ENCODE measurements around the gene EHMT1.
"Not testable (repeated sequence)": the region's sequence is repeated elsewhere in the genome, so short reads cannot be mapped to it uniquely, and the experiment has no call there.

Gene EHMT1

DNA sequence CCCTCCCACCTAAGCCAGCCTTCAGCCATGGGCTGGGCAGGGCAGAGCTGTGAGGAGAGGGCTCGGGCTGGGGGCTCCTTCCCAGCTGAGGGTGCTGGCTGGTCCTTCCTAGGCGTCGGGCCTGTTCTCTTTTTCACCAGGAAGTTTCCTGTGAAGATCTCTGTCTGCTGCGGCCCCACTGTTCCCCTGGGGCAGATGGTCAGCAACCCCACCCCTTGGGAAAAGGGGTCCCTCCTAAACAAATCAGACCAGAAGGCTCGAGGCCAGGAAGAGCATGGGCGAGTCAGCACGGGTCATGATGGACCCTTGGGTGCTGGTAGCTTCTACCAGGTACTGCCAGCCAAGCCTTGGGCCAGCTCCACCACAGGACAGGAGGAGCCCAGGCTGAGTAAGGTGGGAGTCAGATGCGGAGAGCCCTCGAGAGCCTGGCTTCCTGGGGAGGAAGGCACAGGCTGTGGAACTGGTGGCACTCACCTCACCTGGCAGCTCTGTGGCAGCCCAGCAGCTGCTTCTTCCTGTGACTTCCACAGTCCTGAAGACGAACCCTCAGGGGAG lies 262.2 kb downstream of the EHMT1 start:
- Histone ChIP-seq H3K4me1 (ENCODE audit: control insufficient read depth, insufficient read depth, low read length) (no peaks in the 10 kb centered on the region), H3K9ac (ENCODE audit: low read depth, low read length) (no peak overlapping the region), H3K9me3 (ENCODE audit: control insufficient read depth, insufficient read depth, low read length) (no peaks in the 10 kb centered on the region), H3K36me3 (ENCODE audit: control insufficient read depth, insufficient read depth, low read length) (peaks cover 33% of the 10 kb centered on the region), H3K27me3 (ENCODE audit: control insufficient read depth, insufficient read depth, low read length) (peaks cover 11% of the 10 kb centered on the region), H3K27ac (ENCODE audit: low read depth, low read length) (no peak overlapping the region), H3K4me3 (ENCODE audit: low read depth, low read length) (no peak overlapping the region)

DNA sequence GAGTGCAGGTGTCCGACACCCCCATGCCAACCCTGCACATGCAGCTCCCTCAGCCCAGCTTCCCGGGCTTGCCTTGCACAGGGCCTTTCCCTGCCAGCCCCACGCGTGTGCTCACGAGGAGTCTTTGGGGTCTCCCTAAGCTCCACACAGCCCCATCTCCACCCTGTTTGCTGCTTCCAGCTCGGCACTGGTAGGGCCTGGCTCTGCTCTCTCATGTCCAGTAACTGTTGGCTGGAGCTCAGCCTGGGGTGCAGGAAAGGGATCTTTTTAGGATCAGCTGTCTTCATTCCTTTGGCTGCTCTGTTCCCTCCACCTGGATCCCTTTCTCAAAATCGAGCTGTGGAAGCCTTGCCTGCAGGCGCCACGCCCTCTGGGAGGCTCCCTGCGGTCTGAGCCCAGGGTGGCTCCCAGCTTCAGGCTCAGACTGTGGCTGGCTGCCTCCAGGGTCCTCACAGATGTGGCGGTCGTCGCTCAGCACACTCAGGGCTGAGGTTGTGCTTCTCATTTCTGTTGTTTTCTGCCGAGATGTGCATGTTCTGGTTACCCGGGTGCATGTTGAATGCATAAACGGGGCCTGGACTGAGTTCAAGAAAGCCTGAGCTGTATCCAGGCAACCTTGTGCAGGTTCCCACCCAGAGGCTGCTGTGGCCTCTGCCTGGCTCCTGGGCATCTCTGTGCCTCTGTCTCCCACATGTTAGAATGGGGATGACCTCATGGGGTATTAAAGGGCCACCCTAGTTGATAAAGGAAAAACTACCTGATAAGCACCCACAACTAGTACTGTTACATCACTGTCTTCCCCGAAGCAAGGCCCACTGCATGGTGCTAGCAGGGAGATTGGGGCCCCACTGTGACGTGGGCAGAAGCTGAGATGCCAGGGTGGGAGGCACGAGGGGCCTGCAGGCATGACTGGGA lies 263.0 kb downstream of the EHMT1 start:
- H3K27ac ChIP-seq (ENCODE audit: low read depth, low read length), result no peak overlapping the region

GRCh38 chr9:137882506-137882821 lies 263.7 kb downstream of the EHMT1 start:
- Histone ChIP-seq H3K4me1 (ENCODE audit: control insufficient read depth, insufficient read depth, low read length) (no peaks in the 10 kb centered on the region), H3K27ac (ENCODE audit: low read depth, low read length) (no peak overlapping the region), H3K36me3 (ENCODE audit: control insufficient read depth, insufficient read depth, low read length) (peaks cover 33% of the 10 kb centered on the region)

More for the DNA sequence above, 263.0 kb downstream of the EHMT1 start:
- peaks cover 3% of the 10 kb centered on the region; the same call in 1 of the 2 replicates for H3K27me3 ChIP-seq (ENCODE audit: control insufficient read depth, insufficient read depth, low read length)
- no peak overlapping the region for H3K4me3 ChIP-seq (ENCODE audit: low read depth, low read length)
- no peaks in the 10 kb centered on the region for H3K4me1 ChIP-seq (ENCODE audit: control insufficient read depth, insufficient read depth, low read length)
- H3K36me3 ChIP-seq (ENCODE audit: control insufficient read depth, insufficient read depth, low read length), result peaks cover 33% of the 10 kb centered on the region
- H3K9ac ChIP-seq (ENCODE audit: low read depth, low read length), result no peak overlapping the region
- no peaks in the 10 kb centered on the region for H3K9me3 ChIP-seq (ENCODE audit: control insufficient read depth, insufficient read depth, low read length)

GRCh38 chr9:137883977-137884376 lies 265.2 kb downstream of the EHMT1 start:
- H3K4me1 ChIP-seq (ENCODE audit: control insufficient read depth, insufficient read depth, low read length), result not testable (repeated sequence)
- peaks cover 33% of the 10 kb centered on the region for H3K36me3 ChIP-seq (ENCODE audit: control insufficient read depth, insufficient read depth, low read length)

More at GRCh38 chr9:137882506-137882821, 263.7 kb downstream of the EHMT1 start:
- Histone ChIP-seq H3K4me3 (ENCODE audit: low read depth, low read length) (no peak overlapping the region), H3K27me3 (ENCODE audit: control insufficient read depth, insufficient read depth, low read length) (no peaks in the 10 kb centered on the region), H3K9me3 (ENCODE audit: control insufficient read depth, insufficient read depth, low read length) (no peaks in the 10 kb centered on the region), H3K9ac (ENCODE audit: low read depth, low read length) (no peak overlapping the region)

DNA sequence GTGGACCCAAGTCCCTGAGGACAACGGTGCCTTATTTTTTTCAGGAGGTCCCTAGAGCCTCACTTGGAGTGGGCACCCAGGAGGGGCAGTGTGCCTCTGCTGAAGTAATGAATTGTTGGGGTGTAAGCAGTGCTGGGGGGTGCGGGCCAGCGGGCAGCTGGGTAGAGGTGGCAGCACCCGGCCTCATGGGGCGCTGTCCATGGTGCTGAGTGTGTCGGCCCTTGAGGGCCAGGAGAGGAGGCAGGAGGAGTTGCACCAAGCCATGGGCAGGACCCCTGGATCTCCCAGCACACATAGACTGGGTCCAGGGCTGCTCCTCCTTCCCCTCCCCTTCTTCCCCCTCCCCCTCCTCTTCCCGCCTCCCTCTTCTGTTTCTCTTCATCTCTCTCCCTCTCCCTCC lies 265.7 kb downstream of the EHMT1 start:
- H3K27ac ChIP-seq (ENCODE audit: low read depth, low read length); H3K4me1 ChIP-seq (ENCODE audit: control insufficient read depth, insufficient read depth, low read length); H3K9me3 ChIP-seq (ENCODE audit: control insufficient read depth, insufficient read depth, low read length); H3K9ac ChIP-seq (ENCODE audit: low read depth, low read length); H3K27me3 ChIP-seq (ENCODE audit: control insufficient read depth, insufficient read depth, low read length); H3K4me3 ChIP-seq (ENCODE audit: low read depth, low read length): not testable (repeated sequence)
- H3K36me3 ChIP-seq (ENCODE audit: control insufficient read depth, insufficient read depth, low read length), result peaks cover 29% of the 10 kb centered on the region

More at GRCh38 chr9:137883977-137884376, 265.2 kb downstream of the EHMT1 start:
- not testable (repeated sequence) for H3K9me3 ChIP-seq (ENCODE audit: control insufficient read depth, insufficient read depth, low read length); H3K4me3 ChIP-seq (ENCODE audit: low read depth, low read length); H3K9ac ChIP-seq (ENCODE audit: low read depth, low read length); H3K27ac ChIP-seq (ENCODE audit: low read depth, low read length); H3K27me3 ChIP-seq (ENCODE audit: control insufficient read depth, insufficient read depth, low read length)

- H3K4me1 ChIP-seq (ENCODE audit: control insufficient read depth, insufficient read depth, low read length); H3K9ac ChIP-seq (ENCODE audit: low read depth, low read length); H3K9me3 ChIP-seq (ENCODE audit: control insufficient read depth, insufficient read depth, low read length); H3K27ac ChIP-seq (ENCODE audit: low read depth, low read length); H3K4me3 ChIP-seq (ENCODE audit: low read depth, low read length); H3K27me3 ChIP-seq (ENCODE audit: control insufficient read depth, insufficient read depth, low read length): not testable (repeated sequence)
- peaks cover 28% of the 10 kb centered on the region for H3K36me3 ChIP-seq (ENCODE audit: control insufficient read depth, insufficient read depth, low read length)
These were observed 266.3 kb downstream of the EHMT1 start for GRCh38 chr9:137885121-137885520.

All from HUES48 (cell line).